ENCODE data around the gene PSAT1. TPM values are rescaled to one million over a fixed set of nuclear protein-coding genes. Genes with fewer than 3 reads are reported as not detected.

PSAT1 gene
- total and polyA plus RNA-seq, 3 donors from 2014 or later: 29.6 to 44.8 (median 39.9) TPM

DNA sequence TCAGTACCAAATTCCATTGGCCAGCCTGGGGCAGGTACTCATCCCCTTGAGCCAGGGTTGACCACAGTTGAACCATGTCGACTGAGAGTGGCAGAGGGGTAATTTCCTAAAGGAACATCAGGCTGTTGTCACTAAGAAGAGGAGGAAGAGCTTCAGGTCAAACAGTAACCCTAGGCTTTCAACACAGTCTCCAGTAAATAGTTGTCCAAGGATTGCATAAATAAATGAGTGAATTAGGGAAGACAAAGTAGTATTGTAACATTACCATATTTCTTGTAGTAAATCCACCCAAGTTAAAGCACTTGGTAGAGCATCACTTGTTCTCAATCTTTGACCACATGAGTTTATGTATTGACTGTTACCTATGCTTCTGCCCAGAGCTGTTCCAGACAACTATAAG lies 7.4 kb downstream of the PSAT1 start:
- H3K27ac ChIP-seq: no peak overlapping the region
- WGBS, 2 donors: 95 to 100% methylated on average over 1 of the region's 1 CpG
- H3K4me3 ChIP-seq: no peak overlapping the region
- H3K9me3 ChIP-seq: no peaks in the 10 kb centered on the region
- TF ChIP-seq, protein P1, sequence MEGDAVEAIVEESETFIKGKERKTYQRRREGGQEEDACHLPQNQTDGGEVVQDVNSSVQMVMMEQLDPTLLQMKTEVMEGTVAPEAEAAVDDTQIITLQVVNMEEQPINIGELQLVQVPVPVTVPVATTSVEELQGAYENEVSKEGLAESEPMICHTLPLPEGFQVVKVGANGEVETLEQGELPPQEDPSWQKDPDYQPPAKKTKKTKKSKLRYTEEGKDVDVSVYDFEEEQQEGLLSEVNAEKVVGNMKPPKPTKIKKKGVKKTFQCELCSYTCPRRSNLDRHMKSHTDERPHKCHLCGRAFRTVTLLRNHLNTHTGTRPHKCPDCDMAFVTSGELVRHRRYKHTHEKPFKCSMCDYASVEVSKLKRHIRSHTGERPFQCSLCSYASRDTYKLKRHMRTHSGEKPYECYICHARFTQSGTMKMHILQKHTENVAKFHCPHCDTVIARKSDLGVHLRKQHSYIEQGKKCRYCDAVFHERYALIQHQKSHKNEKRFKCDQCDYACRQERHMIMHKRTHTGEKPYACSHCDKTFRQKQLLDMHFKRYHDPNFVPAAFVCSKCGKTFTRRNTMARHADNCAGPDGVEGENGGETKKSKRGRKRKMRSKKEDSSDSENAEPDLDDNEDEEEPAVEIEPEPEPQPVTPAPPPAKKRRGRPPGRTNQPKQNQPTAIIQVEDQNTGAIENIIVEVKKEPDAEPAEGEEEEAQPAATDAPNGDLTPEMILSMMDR (IDR thresholded peaks at IDR 0.05): no peak
- no peak for TF ChIP-seq POLR2A (IDR thresholded peaks at IDR 0.05)
- no peaks in the 10 kb centered on the region for H3K36me3 ChIP-seq (ENCODE audit: low read depth, missing control alignments)
- no peak for DNase-seq
- no peaks in the 10 kb centered on the region for H3K4me1 ChIP-seq
- intact Hi-C loops (cut with DNase I; ENCODE audit: low total_unique reads): no loop called here
- H3K27me3 ChIP-seq: no peaks in the 10 kb centered on the region

DNA sequence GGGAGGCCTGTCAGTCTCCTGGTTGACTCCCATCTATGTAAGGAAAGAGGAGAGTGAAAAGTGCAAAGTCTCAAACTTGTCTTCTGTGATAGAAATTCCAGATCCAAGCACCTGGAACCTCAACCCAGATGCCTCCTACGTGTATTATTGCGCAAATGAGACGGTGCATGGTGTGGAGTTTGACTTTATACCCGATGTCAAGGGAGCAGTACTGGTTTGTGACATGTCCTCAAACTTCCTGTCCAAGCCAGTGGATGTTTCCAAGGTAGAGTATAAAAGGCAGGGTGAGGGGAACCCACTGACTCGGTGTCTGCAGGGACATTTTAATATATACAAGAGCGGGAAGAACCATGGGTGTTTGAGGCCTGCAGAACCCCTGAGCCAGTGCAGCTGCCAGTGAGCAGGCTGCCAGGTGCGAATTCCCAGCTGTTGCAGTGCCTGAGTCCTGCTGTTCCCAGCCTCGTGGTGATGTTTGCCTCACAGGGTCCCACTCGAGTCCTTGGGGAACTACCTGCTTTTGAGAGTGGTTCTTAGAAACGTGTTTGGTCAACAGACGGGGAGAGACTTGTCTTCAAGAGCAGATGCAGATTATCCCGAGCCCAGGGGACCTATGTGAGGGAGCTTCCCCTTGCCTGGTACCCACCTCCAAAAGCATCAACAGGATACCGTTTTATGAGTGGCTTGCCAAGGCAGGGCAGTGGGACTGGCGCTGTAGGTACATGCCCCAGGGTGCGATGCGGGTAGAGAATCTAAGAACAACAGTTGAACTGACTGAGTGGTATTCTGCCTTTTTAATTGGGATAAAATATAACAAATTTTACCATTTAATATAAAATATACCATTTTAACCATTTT lies 9.5 kb downstream of the PSAT1 start:
- WGBS, 2 donors: 86 to 90% methylated on average over 16 of the region's 16 CpGs
- H3K36me3 ChIP-seq (ENCODE audit: low read depth, missing control alignments): no peaks in the 10 kb centered on the region
- H3K4me1 ChIP-seq: no peaks in the 10 kb centered on the region
- intact Hi-C loops (cut with DNase I; ENCODE audit: low total_unique reads): no loop called here
- no peak for DNase-seq
- H3K9me3 ChIP-seq: no peaks in the 10 kb centered on the region
- H3K27ac ChIP-seq: no peak overlapping the region
- H3K4me3 ChIP-seq: no peak overlapping the region
- no peak for TF ChIP-seq POLR2A (IDR thresholded peaks at IDR 0.05)
- TF ChIP-seq, protein P1 (IDR thresholded peaks at IDR 0.05): no peak
- no peaks in the 10 kb centered on the region for H3K27me3 ChIP-seq

DNA sequence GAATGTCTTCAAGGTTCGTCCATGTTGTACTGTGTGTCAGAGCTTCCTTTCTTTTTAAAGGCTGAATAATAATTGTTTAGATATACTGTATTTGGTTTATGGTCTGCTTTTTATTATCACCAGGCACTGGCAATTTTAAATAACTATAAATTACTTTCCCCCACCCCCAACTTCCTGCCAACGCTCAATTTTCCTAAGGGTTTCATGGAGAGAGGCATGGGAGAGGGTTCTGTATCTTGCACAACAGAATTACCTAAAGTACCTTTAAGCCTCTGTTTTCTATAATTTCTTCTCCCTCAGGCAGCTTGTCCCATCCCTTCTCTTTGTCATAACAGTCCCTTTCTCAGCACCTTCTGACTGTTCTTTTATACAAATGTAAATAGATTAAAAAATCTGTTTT lies 10.4 kb downstream of the PSAT1 start:
- H3K27me3 ChIP-seq: no peaks in the 10 kb centered on the region
- H3K4me3 ChIP-seq: no peak overlapping the region
- no peaks in the 10 kb centered on the region for H3K36me3 ChIP-seq (ENCODE audit: low read depth, missing control alignments)
- H3K27ac ChIP-seq: no peak overlapping the region
- H3K4me1 ChIP-seq: no peaks in the 10 kb centered on the region
- TF ChIP-seq, protein P1 (IDR thresholded peaks at IDR 0.05): no peak
- TF ChIP-seq POLR2A (IDR thresholded peaks at IDR 0.05): no peak
- DNase-seq: no peak
- intact Hi-C loops (cut with DNase I; ENCODE audit: low total_unique reads): no loop called here
- no peaks in the 10 kb centered on the region for H3K9me3 ChIP-seq
- WGBS, 2 donors: 86 to 96% methylated on average over 2 of the region's 2 CpGs

DNA sequence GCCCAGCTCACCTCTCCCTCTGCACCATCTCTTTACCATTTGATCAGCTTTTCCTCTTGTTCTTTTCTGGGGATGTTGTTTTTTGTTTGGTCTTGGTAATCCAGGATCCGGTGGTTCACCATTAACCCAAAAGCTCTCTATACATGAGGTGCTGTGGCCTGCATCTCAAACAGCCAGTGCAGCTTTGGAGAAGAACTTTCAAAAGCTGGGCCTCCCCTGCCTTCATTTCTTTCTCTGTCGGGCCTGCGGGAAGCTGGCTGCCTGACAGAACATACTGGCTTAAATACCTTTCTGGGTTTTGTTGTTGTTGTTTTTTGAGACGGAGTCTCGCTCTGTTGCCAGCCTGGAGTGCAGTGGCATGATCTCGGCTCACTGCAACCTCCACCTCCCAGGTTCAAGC lies 12.1 kb downstream of the PSAT1 start:
- Histone ChIP-seq H3K9me3 (no peaks in the 10 kb centered on the region), H3K27me3 (no peaks in the 10 kb centered on the region), H3K36me3 (ENCODE audit: low read depth, missing control alignments) (no peaks in the 10 kb centered on the region), H3K4me1 (no peaks in the 10 kb centered on the region), H3K27ac (no peak overlapping the region), H3K4me3 (no peak overlapping the region)
- intact Hi-C loops (cut with DNase I; ENCODE audit: low total_unique reads): no loop called here
- no peak for DNase-seq
- TF ChIP-seq POLR2A (IDR thresholded peaks at IDR 0.05): no peak
- WGBS, 2 donors: 86 to 93% methylated on average over 6 of the region's 6 CpGs

DNA sequence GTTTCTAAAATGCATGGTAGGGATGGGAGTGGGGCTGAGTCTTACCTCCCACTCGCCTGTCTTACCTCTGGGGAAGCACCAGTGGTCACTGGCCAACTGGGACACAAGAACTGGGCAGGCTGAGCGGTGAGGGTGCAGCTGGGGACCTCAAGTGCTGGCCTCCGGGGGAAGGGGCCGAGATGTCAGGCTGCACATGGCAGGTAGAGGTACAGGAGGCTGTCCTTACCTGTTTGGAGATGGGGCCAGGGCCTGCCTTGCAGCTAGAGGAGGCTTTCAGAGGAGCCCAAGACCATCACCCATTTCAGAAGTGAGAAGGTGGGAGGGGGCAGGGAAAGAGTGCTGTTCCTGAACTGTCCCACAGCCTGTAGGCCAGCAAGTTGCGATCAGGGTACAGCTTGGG lies 14.2 kb downstream of the PSAT1 start:
- no peaks in the 10 kb centered on the region for H3K27me3 ChIP-seq
- no peaks in the 10 kb centered on the region for H3K4me1 ChIP-seq
- intact Hi-C loops (cut with DNase I; ENCODE audit: low total_unique reads): no loop called here
- no peaks in the 10 kb centered on the region for H3K9me3 ChIP-seq
- DNase-seq: no peak
- TF ChIP-seq POLR2A (IDR thresholded peaks at IDR 0.05): no peak
- TF ChIP-seq, protein P1 (IDR thresholded peaks at IDR 0.05): no peak
- H3K36me3 ChIP-seq (ENCODE audit: low read depth, missing control alignments): no peaks in the 10 kb centered on the region
- H3K27ac ChIP-seq: no peak overlapping the region
- no peak overlapping the region for H3K4me3 ChIP-seq
- 95 to 100% methylated on average over 4 to 5 of the region's 5 CpGs for WGBS, 2 donors

Measured in testis (tissue), 3 donors.